Tibial nerve (tissue), 4 donors: ENCODE measurements around the gene PHF23.

Experiments used
- CTCF ChIP-seq, 5 experiments: fragments of 200-600 bp in 3 of 5; fragments of 450-650 bp in 2 of 5; sonication (generic) in 3 of 5; IDR thresholded peaks; one replicate each; pipeline ENCODE4 v1.5.1; 2016 to 2019; ENCODE audit warnings: antibody characterized with exemption in 5 of 5, mild to moderate bottlenecking in 3 of 5, moderate library complexity in 2 of 5
- EP300 ChIP-seq, 2 donors: sonication (generic); formaldehyde crosslinking; IDR thresholded peaks; one replicate each; pipeline ENCODE4 v1.6.1; 2017; ENCODE audit warnings: antibody characterized with exemption in 2 of 2, mild to moderate bottlenecking in 1 of 2

DNA sequence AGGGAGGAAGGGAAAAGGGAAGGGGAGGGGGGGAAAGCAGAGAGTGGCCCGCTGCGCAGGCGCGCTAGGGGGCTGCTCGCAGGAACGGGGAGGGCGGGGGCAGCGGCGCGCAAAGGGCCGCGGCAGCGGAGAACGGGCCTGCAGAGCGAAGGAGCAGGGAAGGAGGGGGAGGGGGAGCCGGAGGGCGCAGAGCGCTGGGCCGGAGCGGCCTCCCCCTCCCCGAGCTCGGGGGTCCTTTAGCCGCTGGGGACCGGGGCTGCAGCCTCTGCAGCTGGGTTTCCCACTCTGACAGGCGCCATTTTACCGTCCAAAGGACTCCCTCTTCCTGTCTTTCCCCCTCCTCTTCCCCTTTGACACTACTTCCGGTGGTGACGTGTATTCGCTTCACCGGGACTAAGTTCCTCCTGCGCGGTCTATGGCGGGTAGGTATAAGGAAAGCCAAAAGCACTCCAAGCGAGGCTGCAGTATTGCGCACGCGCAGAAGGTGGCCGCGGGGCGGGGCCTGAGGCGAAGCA, 12.5 kb upstream of the PHF23 start, which contains the start of gene CTDNEP1:
- TF ChIP-seq CTCF (IDR thresholded peaks at IDR 0.05) (no peak), EP300 (IDR thresholded peaks at IDR 0.05) (peak in 1 of 2 donors; percentile 99)
